MM.1S (cell line): ENCODE data around the gene TTLL4.

Experiments used
- CTCF ChIP-seq: fragments of 300-600 bp; sonication (generic); IDR thresholded peaks from 2 replicates; pipeline ENCODE4 v1.5.1; 2016; ENCODE audit warnings: antibody characterized with exemption, low read length, mixed read lengths
- EZH2phosphoT487 ChIP-seq: fragments of 300-600 bp; sonication (generic); IDR thresholded peaks from 2 replicates; pipeline ENCODE4 v1.6.1; 2018; ENCODE audit warnings: antibody characterized with exemption, low read length

GRCh38 chr2:218701806-218702205 lies 8.8 kb upstream of the TTLL4 start:
- no peak for TF ChIP-seq CTCF
- TF ChIP-seq EZH2phosphoT487, result no peak
